Muscle of leg (tissue), 11 donors: ENCODE measurements around the gene EMID1. TPM values are rescaled to one million over a fixed set of nuclear protein-coding genes. Genes with fewer than 3 reads are reported as not detected.

Experiments
- DNase-seq: peaks from one replicate; pipeline ENCODE4 v3.0.0; 2013
- H3K27ac ChIP-seq: one replicate; pipeline ENCODE4 v1.5.1; 2013; ENCODE audit warnings: mild to moderate bottlenecking, low read length, control low read depth
- H3K27me3 ChIP-seq: one replicate; pipeline ENCODE4 v1.6.1; 2013; ENCODE audit warnings: low read length; ENCODE audit not compliant: control insufficient read depth, insufficient read depth
- H3K36me3 ChIP-seq: one replicate; pipeline ENCODE4 v1.6.1; 2013; ENCODE audit warnings: low read length; ENCODE audit not compliant: control insufficient read depth, insufficient read depth
- H3K4me1 ChIP-seq: one replicate; pipeline ENCODE4 v1.6.1; 2013; ENCODE audit warnings: low read length; ENCODE audit not compliant: control insufficient read depth, insufficient read depth
- H3K4me3 ChIP-seq: one replicate; pipeline ENCODE4 v1.5.1; 2013; ENCODE audit warnings: low read length, control low read depth
- H3K9me3 ChIP-seq: replicated peaks from 2 replicates; pipeline ENCODE4 v1.6.1; 2013; ENCODE audit warnings: low read depth, low read length; ENCODE audit not compliant: control insufficient read depth
- WGBS: methylation state at CpG from one replicate; pipeline ENCODE4 v1.1.5; 2013; ENCODE audit warnings: missing lambda C conversion rate; ENCODE audit not compliant: insufficient coverage; 5-methylcytosine and 5-hydroxymethylcytosine counted together
- polyA plus RNA-seq, 8 donors: library from polyadenylated mRNA; unstranded; fragments of 120-200 nt; gene quantifications; one replicate each; pipeline versions ENCODE4 v1.2.1 to v1.2.3, GENCODE V29; 2013; ENCODE audit warnings: inconsistent platforms in 1 of 8, low replicate concordance in 1 of 8; ENCODE audit not compliant: insufficient read length in 8 of 8, insufficient read depth in 1 of 8
- total RNA-seq: library from RNA; stranded (reverse); fragments of 120-200 nt; gene quantifications from one replicate; pipeline ENCODE4 v1.2.4, GENCODE V29; 2013

EMID1 gene
- total and polyA plus RNA-seq, 9 donors = 5.2 to 20.4 (median 7.2) TPM

DNA sequence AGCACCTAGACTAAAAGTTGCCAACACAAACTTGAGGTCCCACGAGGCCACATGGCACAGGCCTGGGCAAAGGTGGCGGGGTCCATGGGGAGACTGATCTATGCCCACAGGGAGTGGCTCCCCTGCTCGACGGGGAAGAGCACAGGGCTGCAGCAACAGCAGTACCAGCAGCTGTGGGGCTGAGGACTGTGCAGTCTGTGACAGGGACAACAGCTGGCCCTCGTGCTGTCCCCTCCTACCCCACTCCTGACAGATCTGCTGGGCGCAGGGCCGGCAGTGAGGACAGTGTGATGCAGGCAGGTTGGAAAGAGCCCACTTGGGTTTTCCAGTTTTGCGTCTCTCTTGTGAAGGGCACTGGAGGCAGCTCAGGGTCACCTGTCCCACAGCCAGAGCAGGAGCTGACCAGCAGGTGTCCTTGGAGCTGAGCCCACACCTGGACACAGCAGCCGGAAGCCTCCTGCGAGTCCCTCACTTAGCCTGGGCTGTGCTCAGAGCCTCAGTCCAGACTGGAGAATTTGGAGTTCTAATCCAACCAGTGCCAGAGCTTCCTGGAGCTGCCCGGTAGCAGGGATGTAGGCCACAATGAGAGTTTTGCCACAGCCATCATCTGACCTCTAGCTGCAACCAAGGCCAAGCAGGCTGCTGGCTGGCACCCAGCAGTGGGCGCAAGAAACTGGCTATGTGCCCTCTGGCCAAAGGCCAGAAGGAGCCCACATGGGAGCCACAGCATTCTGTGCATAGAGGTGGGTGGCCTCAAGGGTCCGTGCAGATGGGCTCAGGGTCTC, 97.2 kb downstream of the EMID1 start:
- peak overlapping the region; percentile 35 for H3K27ac ChIP-seq
- whole genome bisulfite sequencing = 37% methylated on average over 10 of the region's 13 CpGs
- H3K27me3 ChIP-seq = no peaks in the 10 kb centered on the region
- peaks cover 33% of the 10 kb centered on the region for H3K4me1 ChIP-seq
- H3K9me3 ChIP-seq = no peaks in the 10 kb centered on the region
- H3K4me3 ChIP-seq = no peak overlapping the region
- DNase-seq = peak; percentile 59
- peaks cover 36% of the 10 kb centered on the region for H3K36me3 ChIP-seq

DNA sequence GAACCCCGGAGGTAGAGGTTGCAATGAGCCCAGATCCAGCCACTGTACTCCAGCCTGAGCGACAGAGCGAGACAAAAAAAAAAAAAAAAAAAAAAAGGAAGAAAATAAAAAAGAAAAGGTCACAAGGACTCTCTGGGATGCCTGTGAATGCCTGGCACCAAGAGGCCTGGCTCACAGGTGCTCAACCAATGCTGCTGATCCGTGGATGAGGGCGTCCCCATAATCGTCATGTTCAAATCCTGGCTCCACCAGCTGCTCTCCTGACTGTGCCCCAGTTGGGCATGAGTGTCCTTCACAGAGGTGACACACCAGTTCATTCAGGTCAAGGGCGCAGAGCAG, 100.1 kb downstream of the EMID1 start:
- Histone ChIP-seq H3K27me3 (no peaks in the 10 kb centered on the region), H3K27ac (no peak overlapping the region), H3K9me3 (no peaks in the 10 kb centered on the region), H3K4me1 (peaks cover 61% of the 10 kb centered on the region), H3K4me3 (peak overlapping the region; percentile 86), H3K36me3 (peaks cover 16% of the 10 kb centered on the region)
- 29% methylated on average over 6 of the region's 7 CpGs for WGBS
- no peak for DNase-seq

DNA sequence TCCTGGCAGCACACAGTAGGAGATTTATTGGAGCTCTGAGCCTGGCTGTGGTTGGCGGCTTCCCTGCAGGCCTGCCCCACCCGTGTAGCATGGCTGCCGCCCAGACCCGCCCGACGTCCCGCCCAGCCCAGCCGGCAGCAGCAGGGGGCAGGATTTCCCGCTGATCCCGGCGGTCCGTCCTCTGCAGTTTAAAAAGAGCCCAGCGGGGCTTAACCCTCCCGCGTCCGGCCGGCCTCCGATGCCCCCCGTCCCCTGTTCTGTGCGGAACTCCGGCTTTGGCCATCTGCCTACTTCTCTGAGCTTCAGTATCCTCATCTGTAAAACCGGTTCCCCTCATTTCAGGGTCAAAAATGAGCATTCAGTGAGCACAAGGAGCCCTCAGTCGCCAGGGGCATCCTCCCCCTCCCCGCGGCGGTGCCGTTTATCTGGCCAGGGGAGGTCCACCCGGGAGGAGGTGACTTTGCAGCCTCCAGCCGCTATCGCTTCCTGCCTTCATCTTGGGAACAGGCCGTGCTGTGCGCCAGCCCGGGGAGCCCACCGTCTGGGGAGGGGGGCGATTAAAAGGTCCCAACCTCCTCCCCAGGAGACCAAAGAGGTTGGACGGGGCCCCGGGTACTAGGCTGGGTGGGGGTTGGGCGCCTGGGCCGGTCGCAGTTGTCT, 100.6 kb downstream of the EMID1 start, which contains the start of gene GAS2L1:
GAS2L1 (plus strand) TSS at position 476 of the 660 bp plus-strand sequence. CDS start 1,456 bp downstream, outside the sequence.
- peak; percentile 92 for DNase-seq
- peak within 1 kb of the TSS; percentile 86 for H3K27ac ChIP-seq
- peaks cover 12% of the 10 kb centered on the region for H3K36me3 ChIP-seq
- peak within 1 kb of the TSS; percentile 86 for H3K4me3 ChIP-seq
- H3K9me3 ChIP-seq = no peaks in the 10 kb centered on the region
- under 1% methylated on average over 32 of the region's 40 CpGs for WGBS
- peaks cover 66% of the 10 kb centered on the region for H3K4me1 ChIP-seq
- H3K27me3 ChIP-seq = no peaks in the 10 kb centered on the region

DNA sequence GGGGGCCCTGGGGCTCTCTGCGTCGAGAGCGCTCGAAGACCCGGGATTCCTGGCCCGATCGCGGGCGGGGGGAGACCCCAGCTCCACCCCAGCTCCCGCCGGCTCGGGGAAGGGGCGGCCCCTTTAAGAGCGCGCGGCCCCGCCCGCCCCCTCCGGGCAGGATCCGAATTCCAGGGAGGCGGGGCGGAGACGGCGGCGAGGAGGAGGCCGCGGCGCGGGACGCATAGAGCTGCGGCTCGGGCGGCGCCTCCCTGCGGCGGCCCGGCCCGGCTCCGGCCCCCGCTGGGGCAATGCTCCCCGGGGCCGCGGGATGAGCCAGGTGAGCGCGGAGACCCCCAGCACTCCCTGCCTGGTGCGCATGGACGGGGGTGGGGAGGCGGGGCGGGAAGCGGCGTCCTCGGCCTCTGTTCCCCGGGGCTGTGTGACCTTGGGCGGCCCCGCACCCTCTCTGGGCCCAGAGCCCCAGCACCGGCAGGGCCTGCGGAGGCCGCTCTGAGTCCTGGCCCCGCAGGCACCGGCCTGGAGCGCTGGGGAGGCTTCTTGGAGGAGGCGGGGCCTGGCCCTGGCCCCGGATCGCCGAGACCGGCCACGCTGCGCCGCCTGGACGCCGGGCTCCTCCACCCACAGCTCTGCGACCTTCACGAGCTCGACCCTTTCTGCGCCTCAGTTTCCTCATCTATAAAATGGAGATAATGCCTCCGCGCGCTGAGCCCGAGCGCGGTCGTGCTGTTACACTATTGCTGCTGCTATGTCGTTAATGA, 101.3 kb downstream of the EMID1 start:
- under 1% methylated on average over 83 of the region's 83 CpGs for WGBS
- Histone ChIP-seq H3K4me3 (peak overlapping the region; percentile 86), H3K9me3 (no peaks in the 10 kb centered on the region), H3K27ac (peak overlapping the region; percentile 86), H3K27me3 (no peaks in the 10 kb centered on the region), H3K36me3 (peaks cover 7% of the 10 kb centered on the region), H3K4me1 (peaks cover 69% of the 10 kb centered on the region)
- DNase-seq = peak; percentile 93

DNA sequence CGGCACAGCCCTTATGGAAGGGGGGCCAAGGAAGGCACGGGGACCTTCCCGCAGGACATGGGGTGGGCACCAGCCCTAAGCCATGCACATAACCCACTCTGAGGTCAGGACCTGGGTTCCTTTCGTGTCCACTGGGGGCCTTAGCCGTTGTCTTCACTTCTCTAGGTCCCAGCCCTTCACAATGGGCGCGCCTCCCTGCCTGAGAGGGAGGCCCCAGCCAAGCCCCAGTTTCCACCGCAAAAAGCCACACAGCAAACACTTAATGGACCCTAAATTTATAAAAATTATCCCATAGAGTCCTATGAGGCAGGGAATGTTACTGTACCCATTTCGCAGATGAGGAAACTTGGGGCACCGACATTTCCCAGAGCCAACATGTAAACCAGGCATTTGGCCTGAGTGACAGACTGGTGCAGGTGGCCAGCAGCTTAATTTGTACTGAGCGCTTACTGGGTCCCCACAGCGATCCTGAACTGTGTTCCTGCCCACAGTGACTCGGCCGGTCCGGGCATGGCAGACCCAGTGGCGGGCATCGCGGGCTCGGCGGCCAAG, 102.0 kb downstream of the EMID1 start:
- Histone ChIP-seq H3K4me3 (peak overlapping the region; percentile 86), H3K27me3 (peaks cover under 1% of the 10 kb centered on the region), H3K9me3 (no peaks in the 10 kb centered on the region), H3K27ac (peak overlapping the region; percentile 59), H3K36me3 (peaks cover 14% of the 10 kb centered on the region), H3K4me1 (peaks cover 71% of the 10 kb centered on the region)
- 64% methylated on average over 17 of the region's 20 CpGs for WGBS
- peak; percentile 22 for DNase-seq

DNA sequence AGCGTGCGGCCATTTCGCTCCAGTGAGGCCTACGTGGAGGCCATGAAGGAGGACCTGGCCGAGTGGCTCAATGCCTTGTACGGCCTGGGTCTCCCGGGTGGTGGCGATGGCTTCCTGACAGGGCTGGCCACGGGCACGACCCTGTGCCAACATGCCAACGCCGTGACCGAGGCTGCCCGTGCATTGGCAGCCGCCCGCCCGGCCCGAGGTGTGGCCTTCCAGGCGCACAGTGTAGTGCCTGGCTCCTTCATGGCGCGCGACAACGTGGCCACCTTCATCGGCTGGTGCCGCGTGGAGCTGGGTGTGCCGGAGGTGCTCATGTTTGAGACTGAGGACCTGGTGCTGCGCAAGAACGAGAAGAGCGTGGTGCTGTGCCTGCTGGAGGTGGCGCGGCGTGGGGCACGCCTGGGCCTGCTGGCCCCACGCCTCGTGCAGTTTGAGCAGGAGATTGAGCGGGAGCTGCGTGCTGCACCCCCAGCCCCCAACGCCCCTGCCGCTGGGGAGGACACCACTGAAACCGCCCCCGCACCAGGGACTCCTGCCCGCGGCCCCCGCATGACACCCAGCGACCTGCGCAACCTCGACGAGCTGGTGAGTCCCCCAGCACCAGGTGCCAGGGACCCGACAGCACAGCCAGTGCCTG, 102.6 kb downstream of the EMID1 start:
- peaks cover 7% of the 10 kb centered on the region for H3K27me3 ChIP-seq
- WGBS = 83% methylated on average over 48 of the region's 50 CpGs
- peak overlapping the region; percentile 1 for H3K27ac ChIP-seq
- no peak overlapping the region for H3K4me3 ChIP-seq
- peaks cover 71% of the 10 kb centered on the region for H3K4me1 ChIP-seq
- no peaks in the 10 kb centered on the region for H3K9me3 ChIP-seq
- peaks cover 18% of the 10 kb centered on the region for H3K36me3 ChIP-seq
- peak; percentile 24 for DNase-seq

DNA sequence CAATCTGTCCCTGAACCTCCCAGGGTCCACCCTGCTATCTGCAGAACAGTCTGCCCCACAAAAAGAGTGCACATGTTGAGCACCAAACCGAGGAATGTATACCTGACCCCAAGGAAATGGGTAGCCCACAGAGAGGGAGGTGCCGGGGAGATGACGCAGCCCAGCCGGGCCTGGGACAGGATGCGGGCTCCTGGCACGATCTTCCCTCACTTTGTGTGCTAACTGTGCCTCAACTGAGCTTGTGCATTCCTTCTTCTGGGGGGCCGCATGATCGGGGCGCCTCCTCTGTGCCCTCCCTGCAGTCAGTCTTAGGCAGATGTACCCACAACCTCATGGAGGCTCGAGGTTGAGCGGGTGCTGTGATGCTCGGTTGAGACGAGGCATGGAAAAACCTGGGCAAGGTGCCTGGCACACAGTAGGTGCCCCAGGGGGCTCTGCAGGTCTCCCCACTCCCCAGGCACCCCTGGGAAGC, 103.1 kb downstream of the EMID1 start:
- Histone ChIP-seq H3K9me3 (no peaks in the 10 kb centered on the region), H3K4me1 (peaks cover 74% of the 10 kb centered on the region), H3K36me3 (peaks cover 18% of the 10 kb centered on the region), H3K27ac (peak overlapping the region; percentile 95), H3K4me3 (no peak overlapping the region), H3K27me3 (peaks cover 12% of the 10 kb centered on the region)
- 59% methylated on average over 13 of the region's 13 CpGs for WGBS
- DNase-seq = peak; percentile 30

Other genes with a start within 250 kb of the EMID1 start
- 2.1 TPM for gene C22orf31, start 144.1 kb upstream of the EMID1 start, total RNA-seq
- 1 to 10 TPM; 1.1 to 3.0 (median 1.8) TPM for gene C22orf31, start 144.1 kb upstream of the EMID1 start, polyA plus RNA-seq
- gene KREMEN1, start 132.9 kb upstream of the EMID1 start, total RNA-seq = 44.9 TPM
- 10 to 100 TPM; 61.2 to 96.6 (median 86.9) TPM for gene KREMEN1, start 132.9 kb upstream of the EMID1 start, polyA plus RNA-seq
- gene RHBDD3, start 62.1 kb downstream of the EMID1 start, total RNA-seq = 22.4 TPM
- 10 to 100 TPM; 23.1 to 32.9 (median 28.6) TPM for gene RHBDD3, start 62.1 kb downstream of the EMID1 start, polyA plus RNA-seq
- gene EWSR1, start 62.4 kb downstream of the EMID1 start, total RNA-seq = 111 TPM
- 100 to 1,000 TPM; 169 to 207 (median 180) TPM for gene EWSR1, start 62.4 kb downstream of the EMID1 start, polyA plus RNA-seq
- 2.7 TPM for gene GAS2L1, start 100.8 kb downstream of the EMID1 start, total RNA-seq
- gene GAS2L1, start 100.8 kb downstream of the EMID1 start, polyA plus RNA-seq = 10 to 100 TPM; 10.5 to 15.4 (median 13.4) TPM
- gene RASL10A, start 109.8 kb downstream of the EMID1 start, total RNA-seq = 1.5 TPM
- 1 to 10 TPM; 1.7 to 3.5 (median 2.4) TPM for gene RASL10A, start 109.8 kb downstream of the EMID1 start, polyA plus RNA-seq
- 19.9 TPM for gene AP1B1, start 182.7 kb downstream of the EMID1 start, total RNA-seq
- gene AP1B1, start 182.7 kb downstream of the EMID1 start, polyA plus RNA-seq = 10 to 100 TPM; 22.5 to 33.6 (median 28.1) TPM
- not detected for gene RFPL1, start 232.7 kb downstream of the EMID1 start, total RNA-seq
- under 1 TPM in 3 of 8 donors, not detected in 5; 0.24 to 0.48 (median 0.33) TPM for gene RFPL1, start 232.7 kb downstream of the EMID1 start, polyA plus RNA-seq